ENCODE data around the gene NMBR.
"Not testable (repeated sequence)": the region's sequence is repeated elsewhere in the genome, so short reads cannot be mapped to it uniquely, and the experiment has no call there.

The NMBR gene

GRCh38 chr6:142154336-142154735 lies 7.4 kb upstream of the NMBR start:
- no peak for DNase-seq

GRCh38 chr6:142153196-142153595 lies 6.3 kb upstream of the NMBR start:
- DNase-seq, result no peak

- no peak for DNase-seq
Measured at GRCh38 chr6:142152746-142153145, 5.8 kb upstream of the NMBR start.

- DNase-seq, result not testable (repeated sequence)
Measured at GRCh38 chr6:142141531-142141930, 5.4 kb downstream of the NMBR start.

- no peak for DNase-seq
Measured at GRCh38 chr6:142138876-142139275, 8.0 kb downstream of the NMBR start.

- no peak for DNase-seq
Measured at GRCh38 chr6:142132625-142133024, 14.3 kb downstream of the NMBR start, which contains the start of gene GJE1. Gene GJE1, plus strand, starts transcription at chr6:142132925. Its CDS starts 234 bp downstream, at chr6:142133159.

GRCh38 chr6:142130814-142131213 lies 16.1 kb downstream of the NMBR start:
- DNase-seq, result no peak

GRCh38 chr6:142121342-142121741 lies 25.6 kb downstream of the NMBR start:
- no peak for DNase-seq

- DNase-seq, result no peak
Measured at GRCh38 chr6:142118925-142119324, 28.0 kb downstream of the NMBR start.

GRCh38 chr6:142118328-142118727 lies 28.6 kb downstream of the NMBR start:
- DNase-seq, result no peak

- no peak for DNase-seq
Measured at GRCh38 chr6:142117366-142117765, 29.6 kb downstream of the NMBR start.

GRCh38 chr6:142112451-142113061 lies 34.4 kb downstream of the NMBR start:
- DNase-seq, result peak; percentile 77 to 82

GRCh38 chr6:142110820-142111219 lies 36.1 kb downstream of the NMBR start:
- not testable (repeated sequence) for DNase-seq

GRCh38 chr6:142104820-142105219 lies 42.1 kb downstream of the NMBR start:
- DNase-seq, result not testable (repeated sequence)

GRCh38 chr6:142088858-142089216 lies 58.1 kb downstream of the NMBR start:
- DNase-seq, result no peak

- no peak for DNase-seq
Measured at GRCh38 chr6:142087950-142088857, 58.7 kb downstream of the NMBR start.

GRCh38 chr6:142079130-142079529 lies 67.8 kb downstream of the NMBR start:
- DNase-seq, result no peak

GRCh38 chr6:142075516-142076101 lies 71.3 kb downstream of the NMBR start:
- no peak for DNase-seq

GRCh38 chr6:142074516-142074915 lies 72.4 kb downstream of the NMBR start:
- DNase-seq, result no peak

GRCh38 chr6:142071981-142072380 lies 74.9 kb downstream of the NMBR start:
- DNase-seq, result no peak

GRCh38 chr6:142068416-142068815 lies 78.5 kb downstream of the NMBR start:
- no peak for DNase-seq

- DNase-seq, result not testable (repeated sequence)
Measured at GRCh38 chr6:142062861-142063260, 84.1 kb downstream of the NMBR start.

GRCh38 chr6:142058551-142059290 lies 88.2 kb downstream of the NMBR start:
- DNase-seq, result no peak

Data from Kasumi-1 (cell line).